H9 (cell line): ENCODE measurements around the gene KLHDC3. TPM values are rescaled to one million over a fixed set of nuclear protein-coding genes. Genes with fewer than 3 reads are reported as not detected.

Experiments used
- DNase-seq: peaks from one replicate; pipeline ENCODE4 v3.0.0-alpha.2; 2017
- H2AFZ ChIP-seq: one replicate; pipeline ENCODE4 v1.6.1; 2013; ENCODE audit warnings: mild to moderate bottlenecking, low read length, control low read depth, moderate library complexity
- H2AK5ac ChIP-seq: 2 replicates; pipeline ENCODE4 v1.6.1; 2013; ENCODE audit warnings: low read length, control low read depth, mixed read lengths; ENCODE audit not compliant: insufficient read length
- H2BK120ac ChIP-seq: one replicate; pipeline ENCODE4 v1.6.1; 2013; ENCODE audit warnings: low read depth, mild to moderate bottlenecking, low read length, control low read depth, inconsistent platforms; ENCODE audit not compliant: poor library complexity, severe bottlenecking
- H2BK12ac ChIP-seq: 2 replicates; pipeline ENCODE4 v1.6.1; 2013; ENCODE audit warnings: low read length, control low read depth, mixed read lengths, low read depth; ENCODE audit not compliant: insufficient read length
- H2BK15ac ChIP-seq: 2 replicates; pipeline ENCODE4 v1.6.1; 2013; ENCODE audit warnings: low read depth, low read length, control low read depth
- H2BK20ac ChIP-seq: one replicate; pipeline ENCODE4 v1.6.1; 2013; ENCODE audit warnings: low read depth, mild to moderate bottlenecking, low read length, control low read depth, inconsistent platforms; ENCODE audit not compliant: poor library complexity, severe bottlenecking
- H2BK5ac ChIP-seq: 2 replicates; pipeline ENCODE4 v1.6.1; 2013; ENCODE audit warnings: low read length, control low read depth, mixed read lengths; ENCODE audit not compliant: insufficient read length
- H3K14ac ChIP-seq: 2 replicates; pipeline ENCODE4 v1.6.1; 2013; ENCODE audit warnings: low read length, control low read depth; ENCODE audit not compliant: insufficient read depth
- H3K18ac ChIP-seq: 2 replicates; pipeline ENCODE4 v1.6.1; 2013; ENCODE audit warnings: low read depth, mild to moderate bottlenecking, mixed read lengths, low read length, control low read depth; ENCODE audit not compliant: insufficient read length
- H3K23ac ChIP-seq: 2 replicates; pipeline ENCODE4 v1.6.1; 2013; ENCODE audit warnings: low read length, control low read depth, mixed read lengths, low read depth; ENCODE audit not compliant: insufficient read length
- H3K23me2 ChIP-seq: 2 replicates; pipeline ENCODE4 v1.6.1; 2013; ENCODE audit warnings: low read depth, mild to moderate bottlenecking, mixed read lengths, low read length, control low read depth; ENCODE audit not compliant: insufficient read length, poor library complexity, severe bottlenecking
- H3K27ac ChIP-seq: 2 replicates; pipeline ENCODE4 v1.5.1; 2013; ENCODE audit warnings: low read length, control low read depth, mixed read lengths, low read depth; ENCODE audit not compliant: insufficient read length
- H3K27me3 ChIP-seq: 2 replicates; pipeline ENCODE4 v1.6.1; 2013; ENCODE audit warnings: low read length, control low read depth, inconsistent platforms; ENCODE audit not compliant: insufficient read depth
- H3K4ac ChIP-seq: 2 replicates; pipeline ENCODE4 v1.6.1; 2013; ENCODE audit warnings: low read depth, mild to moderate bottlenecking, control low read depth, inconsistent platforms, low read length, moderate library complexity
- H3K4me1 ChIP-seq: 2 replicates; pipeline ENCODE4 v1.6.1; 2013; ENCODE audit warnings: low read length, control low read depth, inconsistent platforms; ENCODE audit not compliant: insufficient read depth
- H3K4me2 ChIP-seq: 2 replicates; pipeline ENCODE4 v1.6.1; 2013; ENCODE audit warnings: low read length, control low read depth, mixed read lengths; ENCODE audit not compliant: insufficient read length, insufficient read depth
- H3K56ac ChIP-seq: 2 replicates; pipeline ENCODE4 v1.6.1; 2013; ENCODE audit warnings: low read depth, mild to moderate bottlenecking, mixed read lengths, low read length, control low read depth; ENCODE audit not compliant: insufficient read length
- H3K79me1 ChIP-seq: 2 replicates; pipeline ENCODE4 v1.6.1; 2013; ENCODE audit warnings: low read depth, mild to moderate bottlenecking, moderate library complexity, low read length, control low read depth, inconsistent platforms; ENCODE audit not compliant: insufficient read depth, poor library complexity, severe bottlenecking
- H3K79me2 ChIP-seq: 2 replicates; pipeline ENCODE4 v1.6.1; 2013; ENCODE audit warnings: low read length, control low read depth, inconsistent platforms; ENCODE audit not compliant: insufficient read depth
- H3K9ac ChIP-seq: 2 replicates; pipeline ENCODE4 v1.6.1; 2013; ENCODE audit warnings: low read length, control low read depth, mixed read lengths; ENCODE audit not compliant: insufficient read length; ENCODE audit errors: extremely low read depth
- H3K9me3 ChIP-seq: one replicate; pipeline ENCODE4 v1.6.1; 2013; ENCODE audit warnings: low read depth, low read length, inconsistent platforms; ENCODE audit not compliant: control insufficient read depth
- H3T11ph ChIP-seq: one replicate; pipeline ENCODE4 v1.6.1; 2013; ENCODE audit warnings: mild to moderate bottlenecking, low read length, control low read depth, inconsistent platforms
- H4K20me1 ChIP-seq: one replicate; pipeline ENCODE4 v1.6.1; 2013; ENCODE audit not compliant: control insufficient read depth, insufficient read length, insufficient read depth
- H4K5ac ChIP-seq: 2 replicates; pipeline ENCODE4 v1.6.1; 2013; ENCODE audit warnings: low read depth, mild to moderate bottlenecking, mixed read lengths, low read length, control low read depth; ENCODE audit not compliant: insufficient read length
- H4K8ac ChIP-seq: replicated peaks from 2 replicates; pipeline ENCODE4 v1.6.1; 2013; ENCODE audit warnings: low read length, control low read depth, mixed read lengths, low read depth; ENCODE audit not compliant: insufficient read length
- H4K91ac ChIP-seq: 2 replicates; pipeline ENCODE4 v1.6.1; 2013; ENCODE audit warnings: low read depth, mild to moderate bottlenecking, moderate library complexity, mixed read lengths, low read length, control low read depth; ENCODE audit not compliant: insufficient read length
- H3K27ac Mint-ChIP-seq, 3 experiments: 2 replicates in 2 of 3; 3 replicates in 1 of 3; pipeline ENCODE4 v1.8.0; 2020 to 2021; ENCODE audit warnings: mixed read lengths in 3 of 3, mild to moderate bottlenecking in 1 of 3, moderate library complexity in 1 of 3
- H3K27me3 Mint-ChIP-seq: 2 replicates; pipeline ENCODE4 v1.8.0; 2021; ENCODE audit warnings: low read depth, mild to moderate bottlenecking, moderate library complexity, mixed read lengths
- H3K36me3 Mint-ChIP-seq, 3 experiments: 2 replicates in 2 of 3; 3 replicates in 1 of 3; pipeline ENCODE4 v1.8.0; 2020 to 2021; ENCODE audit warnings: low read depth in 3 of 3, mixed read lengths in 3 of 3; ENCODE audit not compliant: insufficient read depth in 1 of 3
- H3K4me1 Mint-ChIP-seq, 2 experiments: 2 replicates each; pipeline ENCODE4 v1.8.0; 2020; ENCODE audit warnings: mixed read lengths in 2 of 2
- H3K4me3 Mint-ChIP-seq, 2 experiments: 2 replicates in 1 of 2; 3 replicates in 1 of 2; pipeline ENCODE4 v1.8.0; 2020 to 2021; ENCODE audit warnings: mild to moderate bottlenecking in 2 of 2, mixed read lengths in 2 of 2, moderate library complexity in 1 of 2
- H3K9me3 Mint-ChIP-seq, 2 experiments: 2 replicates in 1 of 2; 3 replicates in 1 of 2; pipeline ENCODE4 v1.8.0; 2020; ENCODE audit warnings: mild to moderate bottlenecking in 2 of 2, mixed read lengths in 2 of 2, moderate library complexity in 1 of 2
- WGBS: extraction: QIAGEN DNeasy Blood & Tissue Kit; methylation state at CpG from one replicate; pipeline ENCODE4 v1.1.7; 2013; ENCODE audit warnings: missing lambda C conversion rate, low lambda C conversion rate, mixed read lengths; ENCODE audit not compliant: insufficient read length; ENCODE audit errors: extremely low coverage; 5-methylcytosine and 5-hydroxymethylcytosine counted together
- total RNA-seq: library from RNA; stranded (reverse); gene quantifications from 2 replicates; pipeline ENCODE4 v1.2.1, GENCODE V29; 2021
- TF ChIP-seq, protein P1 (sequence below): fragments of 200-600 bp; sonication (generic); conservative IDR thresholded peaks from 3 replicates; pipeline ENCODE4 v1.8.0; 2021; ENCODE audit warnings: antibody characterized with exemption, mild to moderate bottlenecking

The KLHDC3 gene
- total RNA-seq, 1 experiment from 2014 or later: 146 TPM

DNA sequence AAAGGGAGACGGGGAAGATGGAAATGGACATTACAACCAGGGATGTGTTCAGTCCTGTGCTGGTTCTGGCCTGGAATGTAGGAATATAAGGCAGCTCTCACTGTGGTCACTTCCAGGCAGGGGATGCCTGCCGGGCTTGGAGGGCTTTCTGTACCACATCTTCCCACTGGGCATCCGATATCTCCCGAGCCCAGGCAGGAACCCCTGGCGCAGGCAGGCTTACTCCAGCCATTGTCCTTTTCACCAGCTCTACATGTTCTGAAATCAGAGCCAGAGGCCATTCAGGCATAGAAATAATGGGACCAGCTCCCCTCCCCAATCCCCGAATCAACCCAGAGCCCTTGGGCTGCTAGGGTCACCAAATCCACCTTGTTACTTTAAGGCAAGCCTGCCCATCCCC, 1.7 kb upstream of the KLHDC3 start:
- no peak overlapping the region for H3K14ac ChIP-seq
- H3K27ac Mint-ChIP-seq: peak overlapping the region in 1 of 3 experiments; percentile 4; a peak in 1 of 7 replicates
- H3K9me3 Mint-ChIP-seq: no peaks in the 10 kb centered on the region; a peak in 1 of 5 replicates
- H2BK120ac ChIP-seq: no peak overlapping the region
- no peak overlapping the region for H2BK12ac ChIP-seq
- H3K18ac ChIP-seq: no peak overlapping the region
- no peak overlapping the region for H3K56ac ChIP-seq
- TF ChIP-seq, protein P1, sequence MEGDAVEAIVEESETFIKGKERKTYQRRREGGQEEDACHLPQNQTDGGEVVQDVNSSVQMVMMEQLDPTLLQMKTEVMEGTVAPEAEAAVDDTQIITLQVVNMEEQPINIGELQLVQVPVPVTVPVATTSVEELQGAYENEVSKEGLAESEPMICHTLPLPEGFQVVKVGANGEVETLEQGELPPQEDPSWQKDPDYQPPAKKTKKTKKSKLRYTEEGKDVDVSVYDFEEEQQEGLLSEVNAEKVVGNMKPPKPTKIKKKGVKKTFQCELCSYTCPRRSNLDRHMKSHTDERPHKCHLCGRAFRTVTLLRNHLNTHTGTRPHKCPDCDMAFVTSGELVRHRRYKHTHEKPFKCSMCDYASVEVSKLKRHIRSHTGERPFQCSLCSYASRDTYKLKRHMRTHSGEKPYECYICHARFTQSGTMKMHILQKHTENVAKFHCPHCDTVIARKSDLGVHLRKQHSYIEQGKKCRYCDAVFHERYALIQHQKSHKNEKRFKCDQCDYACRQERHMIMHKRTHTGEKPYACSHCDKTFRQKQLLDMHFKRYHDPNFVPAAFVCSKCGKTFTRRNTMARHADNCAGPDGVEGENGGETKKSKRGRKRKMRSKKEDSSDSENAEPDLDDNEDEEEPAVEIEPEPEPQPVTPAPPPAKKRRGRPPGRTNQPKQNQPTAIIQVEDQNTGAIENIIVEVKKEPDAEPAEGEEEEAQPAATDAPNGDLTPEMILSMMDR: no peak
- H3K9ac ChIP-seq: no peak overlapping the region
- H3K4ac ChIP-seq: no peak overlapping the region
- H3K23me2 ChIP-seq: peaks cover 6% of the 10 kb centered on the region
- no peak overlapping the region for H4K8ac ChIP-seq
- H2AK5ac ChIP-seq: no peak overlapping the region
- H4K5ac ChIP-seq: no peak overlapping the region
- no peak overlapping the region for H3T11ph ChIP-seq
- DNase-seq: no peak
- H3K27me3 ChIP-seq: no peaks in the 10 kb centered on the region
- peaks cover 2% of the 10 kb centered on the region; the same call in 1 of the 2 replicates for H3K4me1 ChIP-seq
- peaks cover 26 to 69% (median 68%) of the 10 kb centered on the region in 3 experiments; a peak in 6 of 7 replicates for H3K36me3 Mint-ChIP-seq
- H3K4me3 Mint-ChIP-seq: peak overlapping the region; percentile 92 to 97
- no peak overlapping the region for H4K91ac ChIP-seq
- H2BK5ac ChIP-seq: no peak overlapping the region
- no peak overlapping the region for H3K23ac ChIP-seq
- H3K27ac ChIP-seq: no peak overlapping the region
- H2BK20ac ChIP-seq: no peak overlapping the region
- H2BK15ac ChIP-seq: no peak overlapping the region
- H3K79me2 ChIP-seq: peaks cover 11% of the 10 kb centered on the region; the same call in 1 of the 2 replicates
- H3K79me1 ChIP-seq: no peaks in the 10 kb centered on the region
- peak overlapping the region; percentile 73 for H3K4me2 ChIP-seq
- H3K27me3 Mint-ChIP-seq: no peaks in the 10 kb centered on the region
- peaks cover 22 to 33% of the 10 kb centered on the region in 2 experiments for H3K4me1 Mint-ChIP-seq
- H2AFZ ChIP-seq: no peak overlapping the region
- no peaks in the 10 kb centered on the region for H3K9me3 ChIP-seq
- no peaks in the 10 kb centered on the region for H4K20me1 ChIP-seq
- WGBS: no CpG with 5 or more reads among the region's 6 CpGs
